ENCODE data around the gene PRKCH. TPM values are rescaled to one million over a fixed set of nuclear protein-coding genes. Genes with fewer than 3 reads are reported as not detected.

PRKCH gene
- total RNA-seq, 4 donors from 2014 or later, result 49.5 to 147 (median 59.2) TPM

DNA sequence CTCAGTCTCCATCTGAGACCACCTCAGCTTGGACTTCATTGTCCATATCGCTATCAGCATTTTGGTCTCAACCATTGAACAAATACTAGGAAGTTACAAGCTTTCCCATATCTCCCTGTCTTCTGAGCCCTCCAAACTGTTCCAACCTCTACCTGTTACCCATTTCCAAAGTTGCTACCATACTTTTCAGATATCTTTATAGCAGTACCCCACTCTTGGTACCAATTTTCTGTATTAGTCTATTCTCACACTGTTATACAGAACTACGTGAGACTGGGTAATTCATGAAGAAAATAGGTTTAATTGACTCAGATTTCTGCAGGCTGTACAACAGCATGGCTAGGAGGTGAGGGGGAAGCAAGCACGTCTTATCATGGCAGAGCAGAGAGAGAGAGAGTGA, 53.8 kb downstream of the PRKCH start:
- no peak for TF ChIP-seq EP300 (IDR thresholded peaks at IDR 0.05)
- no peak for TF ChIP-seq POLR2A (IDR thresholded peaks at IDR 0.05)
- TF ChIP-seq, protein P1, sequence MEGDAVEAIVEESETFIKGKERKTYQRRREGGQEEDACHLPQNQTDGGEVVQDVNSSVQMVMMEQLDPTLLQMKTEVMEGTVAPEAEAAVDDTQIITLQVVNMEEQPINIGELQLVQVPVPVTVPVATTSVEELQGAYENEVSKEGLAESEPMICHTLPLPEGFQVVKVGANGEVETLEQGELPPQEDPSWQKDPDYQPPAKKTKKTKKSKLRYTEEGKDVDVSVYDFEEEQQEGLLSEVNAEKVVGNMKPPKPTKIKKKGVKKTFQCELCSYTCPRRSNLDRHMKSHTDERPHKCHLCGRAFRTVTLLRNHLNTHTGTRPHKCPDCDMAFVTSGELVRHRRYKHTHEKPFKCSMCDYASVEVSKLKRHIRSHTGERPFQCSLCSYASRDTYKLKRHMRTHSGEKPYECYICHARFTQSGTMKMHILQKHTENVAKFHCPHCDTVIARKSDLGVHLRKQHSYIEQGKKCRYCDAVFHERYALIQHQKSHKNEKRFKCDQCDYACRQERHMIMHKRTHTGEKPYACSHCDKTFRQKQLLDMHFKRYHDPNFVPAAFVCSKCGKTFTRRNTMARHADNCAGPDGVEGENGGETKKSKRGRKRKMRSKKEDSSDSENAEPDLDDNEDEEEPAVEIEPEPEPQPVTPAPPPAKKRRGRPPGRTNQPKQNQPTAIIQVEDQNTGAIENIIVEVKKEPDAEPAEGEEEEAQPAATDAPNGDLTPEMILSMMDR (IDR thresholded peaks at IDR 0.05), result no peak
- no peak for TF ChIP-seq POLR2AphosphoS5 (IDR thresholded peaks at IDR 0.05)
- 97% methylated on average over 3 of the region's 3 CpGs for WGBS
- DNase-seq (ENCODE audit: low spot score in 2 of 2), result no peak

DNA sequence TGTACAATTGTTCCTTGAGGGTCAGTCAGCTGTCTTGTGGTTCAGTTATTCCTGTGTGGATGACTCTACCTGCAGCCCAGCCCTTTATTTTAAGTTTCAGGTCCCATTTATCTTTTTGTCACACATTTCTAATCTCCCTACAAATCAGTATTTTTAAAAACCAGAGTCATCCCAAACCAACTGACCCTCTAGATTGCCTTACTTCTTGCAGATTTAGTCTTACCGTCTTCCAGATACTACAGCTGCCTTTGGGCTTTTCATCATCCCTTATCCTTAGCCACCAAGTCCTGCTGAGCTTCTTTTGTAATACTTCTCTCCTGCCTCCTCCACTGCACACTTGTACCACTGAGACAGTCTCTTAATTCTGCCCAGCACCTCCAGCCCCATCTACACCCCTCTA, 54.9 kb downstream of the PRKCH start:
- peaks cover 10% of the 10 kb centered on the region for H3K9me3 ChIP-seq
- H3K4me1 ChIP-seq, result peaks cover 6% of the 10 kb centered on the region
- WGBS, result 100% methylated on average over 1 of the region's 1 CpG
- no peaks in the 10 kb centered on the region for H3K27me3 ChIP-seq
- no peak overlapping the region for H3K27ac ChIP-seq
- TF ChIP-seq, protein P1 (IDR thresholded peaks at IDR 0.05), result no peak
- TF ChIP-seq POLR2AphosphoS5 (IDR thresholded peaks at IDR 0.05) (no peak), POLR2A (IDR thresholded peaks at IDR 0.05) (no peak), EP300 (IDR thresholded peaks at IDR 0.05) (no peak)
- DNase-seq (ENCODE audit: low spot score in 2 of 2), result no peak
- peaks cover 3% of the 10 kb centered on the region for H3K36me3 ChIP-seq
- H3K4me3 ChIP-seq, result no peak overlapping the region

More for the DNA sequence above, 53.8 kb downstream of the PRKCH start:
- peaks cover 3% of the 10 kb centered on the region for H3K36me3 ChIP-seq
- no peak overlapping the region for H3K27ac ChIP-seq
- H3K27me3 ChIP-seq, result no peaks in the 10 kb centered on the region
- H3K9me3 ChIP-seq, result peaks cover 10% of the 10 kb centered on the region
- H3K4me3 ChIP-seq, result no peak overlapping the region
- no peaks in the 10 kb centered on the region for H3K4me1 ChIP-seq

DNA sequence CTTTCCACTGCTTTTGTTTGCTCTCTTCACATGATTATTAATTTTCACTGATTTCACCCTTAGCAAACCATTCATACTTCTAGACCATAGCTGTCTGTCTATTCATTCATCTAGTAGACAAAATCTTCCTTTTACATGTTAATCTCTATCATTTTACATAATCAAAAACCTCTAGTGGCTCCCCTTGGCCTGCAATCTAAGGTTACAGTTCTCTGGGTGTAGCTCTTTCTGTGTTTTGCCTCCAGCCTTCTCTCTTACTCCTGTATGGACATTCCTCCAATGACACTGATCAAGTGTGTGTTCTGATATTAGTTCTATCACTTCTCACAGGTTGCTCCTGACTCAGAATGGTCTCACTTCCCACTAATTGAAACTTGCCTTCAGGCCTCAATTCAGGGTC, 56.4 kb downstream of the PRKCH start:
- peaks cover 10% of the 10 kb centered on the region for H3K9me3 ChIP-seq
- DNase-seq (ENCODE audit: low spot score in 2 of 2), result no peak
- peaks cover 3% of the 10 kb centered on the region for H3K36me3 ChIP-seq
- no peak overlapping the region for H3K27ac ChIP-seq
- TF ChIP-seq EP300 (IDR thresholded peaks at IDR 0.05), result no peak
- TF ChIP-seq POLR2A (IDR thresholded peaks at IDR 0.05), result no peak
- TF ChIP-seq, protein P1 (IDR thresholded peaks at IDR 0.05), result no peak
- no peak for TF ChIP-seq POLR2AphosphoS5 (IDR thresholded peaks at IDR 0.05)
- H3K27me3 ChIP-seq, result no peaks in the 10 kb centered on the region
- H3K4me1 ChIP-seq, result peaks cover 13% of the 10 kb centered on the region
- no peak overlapping the region for H3K4me3 ChIP-seq

DNA sequence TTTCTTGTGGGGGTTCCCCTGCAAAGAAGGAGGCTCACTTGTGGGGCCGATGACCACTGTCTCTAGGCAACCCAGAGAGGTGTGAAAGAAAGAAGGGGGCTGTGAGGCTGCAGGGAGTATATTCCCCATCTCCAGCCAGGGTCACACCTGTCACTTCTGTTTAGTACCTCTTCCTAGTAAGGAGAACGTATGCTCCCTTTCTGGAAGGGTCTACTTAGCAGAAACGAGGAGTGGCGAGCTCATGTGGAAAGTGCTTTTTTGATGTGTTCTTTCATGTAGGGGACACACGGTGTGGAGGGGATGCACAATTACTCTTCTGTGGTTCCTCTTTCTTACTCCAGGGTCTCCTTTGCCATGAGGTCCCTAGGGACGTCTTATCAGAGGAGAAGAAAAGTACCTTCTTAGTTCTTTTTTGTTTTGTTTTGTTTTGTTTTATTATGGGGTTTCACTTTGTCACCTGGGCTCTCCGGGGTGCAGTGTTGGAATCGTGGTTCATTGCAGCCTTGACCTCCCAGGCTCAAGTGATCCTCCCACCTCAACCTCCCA, 58.3 kb downstream of the PRKCH start:
- Histone ChIP-seq H3K9me3 (peaks cover 5% of the 10 kb centered on the region), H3K27me3 (no peaks in the 10 kb centered on the region), H3K4me1 (peaks cover 13% of the 10 kb centered on the region), H3K27ac (no peak overlapping the region), H3K4me3 (no peak overlapping the region), H3K36me3 (no peaks in the 10 kb centered on the region)
- no peak for DNase-seq (ENCODE audit: low spot score in 2 of 2)
- TF ChIP-seq EP300 (IDR thresholded peaks at IDR 0.05), result no peak
- TF ChIP-seq, protein P1 (IDR thresholded peaks at IDR 0.05), result no peak
- no peak for TF ChIP-seq POLR2A (IDR thresholded peaks at IDR 0.05)
- TF ChIP-seq POLR2AphosphoS5 (IDR thresholded peaks at IDR 0.05), result no peak
- 87% methylated on average over 8 of the region's 8 CpGs for WGBS

DNA sequence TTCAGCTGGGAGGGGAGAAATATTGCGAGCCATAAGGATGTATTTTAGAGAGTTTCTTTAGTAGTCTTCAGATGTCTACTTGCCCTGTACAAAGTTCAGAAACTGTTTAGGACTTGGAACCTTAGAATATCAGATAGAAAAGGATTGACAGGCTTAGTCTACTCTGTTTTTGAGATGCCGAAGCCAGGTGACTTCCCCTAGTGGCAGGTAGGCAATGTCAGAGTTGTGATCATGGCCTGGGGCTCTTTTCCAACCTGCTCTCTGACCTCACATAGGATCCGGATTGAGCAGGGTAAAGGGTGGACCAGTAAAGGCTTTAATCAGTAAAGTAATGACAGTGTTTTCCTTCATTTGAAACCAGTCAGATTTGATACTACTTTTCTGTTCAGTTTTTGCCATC, 59.6 kb downstream of the PRKCH start:
- H3K36me3 ChIP-seq, result no peaks in the 10 kb centered on the region
- peaks cover 5% of the 10 kb centered on the region for H3K9me3 ChIP-seq
- H3K4me1 ChIP-seq, result peaks cover 13% of the 10 kb centered on the region
- no peak for TF ChIP-seq POLR2A (IDR thresholded peaks at IDR 0.05)
- TF ChIP-seq EP300 (IDR thresholded peaks at IDR 0.05), result no peak
- TF ChIP-seq, protein P1 (IDR thresholded peaks at IDR 0.05), result no peak
- no peak for TF ChIP-seq POLR2AphosphoS5 (IDR thresholded peaks at IDR 0.05)
- no peak overlapping the region for H3K4me3 ChIP-seq
- H3K27me3 ChIP-seq, result no peaks in the 10 kb centered on the region
- WGBS, result 42% methylated on average over 3 of the region's 3 CpGs
- DNase-seq (ENCODE audit: low spot score in 2 of 2), result no peak
- H3K27ac ChIP-seq, result no peak overlapping the region
